H1 (cell line): ENCODE measurements around the gene TRIM52. TPM values are rescaled to one million over a fixed set of nuclear protein-coding genes. Genes with fewer than 3 reads are reported as not detected.
A peak's percentile ranks its signal among the peaks of the same experiment; 100 is the strongest.

Experiments
- CTCF ChIA-PET: fragments of 300-600 bp; sonication (Branson Sonifier 250); formaldehyde crosslinking; loops from one replicate; lab custom pipeline; 2021; ENCODE audit not compliant: partially characterized antibody; lab: Charles Lee
- POLR2A ChIA-PET: fragments of 300-600 bp; sonication (Branson Sonifier 250); formaldehyde crosslinking; loops from one replicate; lab custom pipeline; 2021; ENCODE audit warnings: inconsistent platforms; ENCODE audit not compliant: partially characterized antibody; lab: Charles Lee
- DNase-seq, 2 experiments: peaks; one replicate each; pipeline versions ENCODE4 v3.0.0 to v3.0.0-alpha.2; 2010 to 2022; ENCODE audit warnings: low spot score in 2 of 2, low read depth in 1 of 2, mixed read lengths in 1 of 2
- FAIRE-seq: peaks from 2 replicates; lab custom pipeline; 2011; peaks lifted over from hg19 to GRCh38; lab: Jason Lieb, UNC
- H2AFZ ChIP-seq: 2 replicates; pipeline ENCODE4 v1.8.1; 2012; ENCODE audit warnings: low read length, inconsistent platforms
- H2AK5ac ChIP-seq: 2 replicates; pipeline ENCODE4 v1.6.1; 2013; ENCODE audit warnings: low read depth, low read length
- H2BK120ac ChIP-seq: replicated peaks from 2 replicates; pipeline ENCODE3; 2013; ENCODE audit warnings: low read depth, low read length, inconsistent platforms
- H2BK12ac ChIP-seq: 2 replicates; pipeline ENCODE4 v1.6.1; 2013; ENCODE audit warnings: low read depth, low read length
- H2BK15ac ChIP-seq: 2 replicates; pipeline ENCODE4 v1.6.1; 2013; ENCODE audit warnings: low read length
- H2BK20ac ChIP-seq: 2 replicates; pipeline ENCODE4 v1.6.1; 2013; ENCODE audit warnings: low read length
- H2BK5ac ChIP-seq: 2 replicates; pipeline ENCODE4 v1.6.1; 2013; ENCODE audit warnings: low read depth, low read length
- H3K14ac ChIP-seq: 2 replicates; pipeline ENCODE4 v1.6.1; 2013; ENCODE audit warnings: inconsistent platforms; ENCODE audit not compliant: insufficient read length
- H3K18ac ChIP-seq: 2 replicates; pipeline ENCODE4 v1.6.1; 2013; ENCODE audit warnings: low read length; ENCODE audit errors: extremely low read depth
- H3K23ac ChIP-seq: 2 replicates; pipeline ENCODE4 v1.6.1; 2013; ENCODE audit warnings: inconsistent platforms; ENCODE audit not compliant: insufficient read length
- H3K23me2 ChIP-seq: 2 replicates; pipeline ENCODE4 v1.6.1; 2013; ENCODE audit warnings: low read depth, low read length
- H3K27ac ChIP-seq: 2 replicates; pipeline ENCODE4 v1.6.1; 2011; ENCODE audit warnings: low read depth, low read length, inconsistent platforms
- H3K27me3 ChIP-seq, 4 experiments: replicated peaks in 1 of 4; 1 replicate in 1 of 4; 2 replicates in 3 of 4; pipeline versions ENCODE4 v1.6.1 to v1.8.1; 2011 to 2013; ENCODE audit warnings: low read length in 3 of 4, mild to moderate bottlenecking in 3 of 4, inconsistent platforms in 2 of 4, mixed read lengths in 2 of 4, moderate library complexity in 1 of 4; ENCODE audit not compliant: control insufficient read depth in 3 of 4, insufficient read depth in 3 of 4; ENCODE audit errors: extremely low read depth in 1 of 4
- H3K36me3 ChIP-seq, 4 experiments: 2 replicates each; pipeline versions ENCODE4 v1.6.1 to v1.8.1; 2011 to 2013; ENCODE audit warnings: mild to moderate bottlenecking in 4 of 4, low read length in 3 of 4, moderate library complexity in 2 of 4, control low read depth in 1 of 4, inconsistent platforms in 1 of 4; ENCODE audit not compliant: insufficient read depth in 4 of 4, control insufficient read depth in 2 of 4
- H3K4ac ChIP-seq: replicated peaks from 2 replicates; pipeline ENCODE3; 2013; ENCODE audit warnings: low read length, low read depth, mixed read lengths, inconsistent platforms; ENCODE audit not compliant: insufficient read length
- H3K4me1 ChIP-seq, 4 experiments: replicated peaks in 1 of 4; 1 replicate in 1 of 4; 2 replicates in 3 of 4; pipeline versions ENCODE4 v1.6.1 to v1.8.1; 2011 to 2013; ENCODE audit warnings: low read length in 3 of 4, inconsistent platforms in 2 of 4, mixed read lengths in 1 of 4; ENCODE audit not compliant: insufficient read depth in 4 of 4, control insufficient read depth in 3 of 4
- H3K4me2 ChIP-seq, 2 experiments: 2 replicates each; pipeline versions ENCODE4 v1.6.1 to v1.8.1; 2011 to 2013; ENCODE audit warnings: low read depth in 2 of 2, low read length in 2 of 2, control low read depth in 1 of 2, inconsistent platforms in 1 of 2, mild to moderate bottlenecking in 1 of 2; ENCODE audit not compliant: insufficient read depth in 1 of 2
- H3K4me3 ChIP-seq, 4 experiments: fragments of 200-600, 300-600 bp in 1 of 4; sonication (generic), shearing (Covaris generic), sonication (Bioruptor Twin) in 1 of 4; 2 replicates each; pipeline versions ENCODE4 v1.5.1 to v1.8.1; 2011 to 2016; ENCODE audit warnings: low read length in 4 of 4, low read depth in 3 of 4, control low read depth in 2 of 4, inconsistent platforms in 2 of 4, mild to moderate bottlenecking in 2 of 4, mixed read lengths in 1 of 4, moderate library complexity in 1 of 4; ENCODE audit not compliant: insufficient read depth in 2 of 4; ENCODE audit errors: extremely low read depth in 1 of 4
- H3K56ac ChIP-seq: replicated peaks from 2 replicates; pipeline ENCODE3; 2013; ENCODE audit warnings: low read depth, mild to moderate bottlenecking, mixed read lengths, low read length, inconsistent platforms; ENCODE audit not compliant: insufficient read length
- H3K79me1 ChIP-seq: 2 replicates; pipeline ENCODE4 v1.6.1; 2013; ENCODE audit warnings: low read depth, low read length, control low read depth
- H3K79me2 ChIP-seq, 2 experiments: 2 replicates each; pipeline versions ENCODE4 v1.6.1 to v1.8.1; 2012 to 2013; ENCODE audit warnings: low read length in 2 of 2, mild to moderate bottlenecking in 2 of 2, inconsistent platforms in 1 of 2; ENCODE audit not compliant: insufficient read depth in 2 of 2, control insufficient read depth in 1 of 2
- H3K9ac ChIP-seq, 4 experiments: replicated peaks in 1 of 4; 1 replicate in 1 of 4; 2 replicates in 3 of 4; pipeline versions ENCODE4 v1.6.1 to v1.8.1; 2011 to 2013; ENCODE audit warnings: low read depth in 3 of 4, low read length in 3 of 4, control low read depth in 2 of 4, mild to moderate bottlenecking in 2 of 4, moderate library complexity in 2 of 4, inconsistent platforms in 1 of 4; ENCODE audit errors: extremely low read depth in 1 of 4
- H3K9me3 ChIP-seq, 2 experiments: 2 replicates each; pipeline versions ENCODE4 v1.6.1 to v1.8.1; 2012 to 2013; ENCODE audit warnings: mild to moderate bottlenecking in 2 of 2, moderate library complexity in 2 of 2, control low read depth in 1 of 2, inconsistent platforms in 1 of 2, low read depth in 1 of 2, low read length in 1 of 2, mixed read lengths in 1 of 2; ENCODE audit not compliant: insufficient read depth in 2 of 2
- H4K20me1 ChIP-seq, 2 experiments: replicated peaks in 1 of 2; 2 replicates each; pipeline versions ENCODE3 to v1.8.1; 2011 to 2013; ENCODE audit warnings: inconsistent platforms in 2 of 2, low read length in 2 of 2, mild to moderate bottlenecking in 1 of 2; ENCODE audit not compliant: insufficient read depth in 2 of 2, control insufficient read depth in 1 of 2
- H4K5ac ChIP-seq: 2 replicates; pipeline ENCODE4 v1.6.1; 2013; ENCODE audit warnings: low read length, low read depth, mixed read lengths, inconsistent platforms; ENCODE audit not compliant: insufficient read length
- H4K8ac ChIP-seq: 2 replicates; pipeline ENCODE4 v1.8.0; 2013; ENCODE audit warnings: mild to moderate bottlenecking, moderate library complexity, low read length, inconsistent platforms; ENCODE audit not compliant: insufficient read depth; ENCODE audit errors: extremely low read depth
- H4K91ac ChIP-seq: replicated peaks from 2 replicates; pipeline ENCODE3; 2013; ENCODE audit warnings: low read length, mixed read lengths, inconsistent platforms; ENCODE audit not compliant: insufficient read length
- CBX5 ChIP-seq: fragments of 300-800, 300-1000 bp; sonication (generic); IDR thresholded peaks from 2 replicates; pipeline ENCODE4 v1.7.1; 2016; ENCODE audit warnings: antibody characterized with exemption, low read length, low read depth
- CHD1 ChIP-seq: IDR thresholded peaks from 2 replicates; pipeline ENCODE4 v1.6.1; 2012; ENCODE audit warnings: low read depth, low read length, improper control_type of control experiment
- E2F6 ChIP-seq: IDR thresholded peaks from 2 replicates; pipeline ENCODE4 v1.6.1; 2012; ENCODE audit warnings: inconsistent platforms
- JUN ChIP-seq: IDR thresholded peaks from 2 replicates; pipeline ENCODE4 v1.6.1; 2011; ENCODE audit warnings: low read depth, mild to moderate bottlenecking, improper control_type of control experiment, low read length
- JUND ChIP-seq: IDR thresholded peaks from 2 replicates; pipeline ENCODE4 v1.6.1; 2011; ENCODE audit warnings: mild to moderate bottlenecking, improper control_type of control experiment, low read length
- POLR2AphosphoS5 ChIP-seq: IDR thresholded peaks from 2 replicates; pipeline ENCODE4 v1.6.1; 2011; ENCODE audit warnings: low read depth, low read length
- POU5F1 ChIP-seq: IDR thresholded peaks from 2 replicates; pipeline ENCODE4 v1.6.1; 2011; ENCODE audit warnings: low read depth, mild to moderate bottlenecking, low read length, moderate library complexity
- RBBP5 ChIP-seq: IDR thresholded peaks from 2 replicates; pipeline ENCODE4 v1.7.1; 2012; ENCODE audit warnings: low read depth, mild to moderate bottlenecking, inconsistent platforms, low read length, moderate library complexity, borderline replicate concordance
- RNF2 ChIP-seq: fragments of 200-900, 300-1000 bp; sonication (generic); IDR thresholded peaks from 2 replicates; pipeline ENCODE4 v1.7.1; 2016; ENCODE audit warnings: borderline replicate concordance, low read depth, mild to moderate bottlenecking, antibody characterized with exemption, low read length; ENCODE audit not compliant: poor library complexity, severe bottlenecking; ENCODE audit errors: missing control alignments
- SIRT6 ChIP-seq: IDR thresholded peaks from one replicate; pipeline ENCODE4 v1.7.1; 2012; ENCODE audit warnings: low read length, inconsistent platforms
- SIX5 ChIP-seq: IDR thresholded peaks from 2 replicates; pipeline ENCODE4 v1.6.1; 2011; ENCODE audit warnings: mild to moderate bottlenecking, low read depth, low read length
- SRF ChIP-seq: IDR thresholded peaks from 2 replicates; pipeline ENCODE4 v1.6.1; 2011; ENCODE audit warnings: mild to moderate bottlenecking, low read depth, low read length, moderate library complexity
- TAF1 ChIP-seq: IDR thresholded peaks from 2 replicates; pipeline ENCODE4 v1.6.1; 2011; ENCODE audit warnings: mild to moderate bottlenecking, low read depth, low read length
- TCF12 ChIP-seq: IDR thresholded peaks from 2 replicates; pipeline ENCODE4 v1.6.1; 2011; ENCODE audit warnings: low read depth, mild to moderate bottlenecking, low read length
- WGBS, 2 experiments: shearing (Covaris generic) in 1 of 2; methylation state at CpG; one replicate each; pipeline versions ENCODE4 v1.1.6 to v1.1.7; 2013 to 2015; ENCODE audit warnings: low lambda C conversion rate in 2 of 2, mixed read lengths in 2 of 2, inconsistent platforms in 1 of 2, low coverage in 1 of 2, missing lambda C conversion rate in 1 of 2; ENCODE audit not compliant: insufficient replicate concordance in 2 of 2, insufficient coverage in 1 of 2, insufficient read length in 1 of 2; ENCODE audit errors: extremely low coverage in 1 of 2, missing lambda C conversion rate in 1 of 2; 5-methylcytosine and 5-hydroxymethylcytosine counted together
- polyA plus RNA-seq, 7 experiments: library from polyadenylated mRNA; depleted of rRNA in 3 of 7; stranded (reverse) in 5 of 7; unstranded in 2 of 7; fragments of >200 nt in 5 of 7; fragments of 200-250 nt in 2 of 7; gene quantifications; 1 replicate in 5 of 7; 2 replicates in 1 of 7; 4 replicates in 1 of 7; pipeline versions ENCODE4 v1.2.1 to v1.2.3, GENCODE V29; 2011 to 2013; ENCODE audit warnings: missing spikeins in 2 of 7, mixed read lengths in 2 of 7
- total RNA-seq: library from RNA; stranded (reverse); fragmentation: NEBNext Ultra II Directional; extraction: Animal tissue kit (Norgen Biotek cat#: 25700); gene quantifications from 2 replicates; pipeline ENCODE4 v1.2.1, GENCODE V29; 2021

The TRIM52 gene
- total and polyA plus RNA-seq, 2 of the 8 experiments (the other 6 are each of a cell fraction or from before 2014, with no cell fraction given): 4.2 to 5.7 TPM

- Histone ChIP-seq H3K18ac (no peak overlapping the region), H2BK120ac (no peak overlapping the region), H4K8ac (no peak overlapping the region), H3K9ac (no peak overlapping the region; a peak in 1 of 7 replicates), H3K79me1 (peaks cover 15% of the 10 kb centered on the region), H3K56ac (no peak overlapping the region), H2BK5ac (no peak overlapping the region), H3K4ac (no peak overlapping the region), H2AK5ac (no peak overlapping the region), H4K91ac (no peak overlapping the region), H2BK20ac (no peak overlapping the region), H3K27me3 (peaks cover 0 to 1% (median 0%) of the 10 kb centered on the region in 4 experiments; a peak in 1 of 7 replicates), H2BK12ac (no peak overlapping the region), H4K5ac (no peak overlapping the region), H3K27ac (no peak overlapping the region), H3K4me1 (peaks cover 4 to 10% (median 6%) of the 10 kb centered on the region in 4 experiments; a peak in 6 of 7 replicates), H3K14ac (no peak overlapping the region), H3K23ac (no peak overlapping the region), H2AFZ (no peak overlapping the region), H3K23me2 (peaks cover 12% of the 10 kb centered on the region), H3K79me2 (peaks cover 3 to 61% of the 10 kb centered on the region in 2 experiments; a peak in 2 of 4 replicates), H4K20me1 (peaks cover 10 to 25% of the 10 kb centered on the region in 2 experiments), H3K4me2 (peak overlapping the region; percentile 86 to 98; a peak in 1 of 4 replicates), H3K4me3 (peak overlapping the region in 1 of 4 experiments; percentile 92; a peak in 3 of 8 replicates), H2BK15ac (no peak overlapping the region), H3K9me3 (no peaks in the 10 kb centered on the region), H3K36me3 (peaks cover 4 to 31% (median 12%) of the 10 kb centered on the region in 4 experiments)
- WGBS, 2 experiments: 82% methylated on average over 3 of the region's 3 CpGs; no CpG with 5 or more reads in 1 of the 2 experiments
- TF ChIP-seq TAF1 (no peak), RNF2 (no peak), SRF (no peak), POLR2AphosphoS5 (no peak), CBX5 (no peak), RBBP5 (no peak), E2F6 (no peak), TCF12 (no peak), POU5F1 (no peak), CHD1 (no peak), JUND (no peak), SIRT6 (no peak), JUN (no peak), SIX5 (no peak)
- DNase-seq (no peak), FAIRE-seq (no peak)
- ChIA-PET POLR2A (interaction anchor here (1.7 to 34.2 kb wide), 2 partner anchors 21 to 74 kb away, joined by 8 to 1334 read pairs; partner anchors contain the start of genes RACK1 and TRIM41), CTCF (interaction anchor here (1.5 kb wide), 1 partner anchor 74 kb away, joined by 5 read pairs; no protein-coding TSS in a partner anchor)
Measured at GRCh38 chr5:181258576-181258975, 2.4 kb downstream of the TRIM52 start.
